GM08714 (cell line): Measurements from ENCODE around the gene FAM110A.
"Not testable (repeated sequence)": the region's sequence is repeated elsewhere in the genome, so short reads cannot be mapped to it uniquely, and the experiment has no call there.

Experiments
- H3K4me3 ChIP-seq: fragments of 200-500 bp; sonication (Bioruptor generic); 2 replicates; pipeline ENCODE4 v1.5.1; 2014; ENCODE audit warnings: mild to moderate bottlenecking, low read length, inconsistent platforms
- ZNF274 ChIP-seq: IDR thresholded peaks from 2 replicates; pipeline ENCODE4 v1.6.1; 2012; ENCODE audit warnings: mild to moderate bottlenecking, low read depth, low read length

Gene FAM110A

GRCh38 chr20:819680-820322 is 13.7 kb upstream of the FAM110A start:
- TF ChIP-seq ZNF274, result no peak
- H3K4me3 ChIP-seq, result no peak overlapping the region

GRCh38 chr20:820323-820953 is 13.1 kb upstream of the FAM110A start:
- TF ChIP-seq ZNF274, result no peak
- H3K4me3 ChIP-seq, result no peak overlapping the region

- TF ChIP-seq ZNF274, result no peak
- no peak overlapping the region for H3K4me3 ChIP-seq
These were observed 12.3 kb upstream of the FAM110A start for GRCh38 chr20:821046-821730.

DNA sequence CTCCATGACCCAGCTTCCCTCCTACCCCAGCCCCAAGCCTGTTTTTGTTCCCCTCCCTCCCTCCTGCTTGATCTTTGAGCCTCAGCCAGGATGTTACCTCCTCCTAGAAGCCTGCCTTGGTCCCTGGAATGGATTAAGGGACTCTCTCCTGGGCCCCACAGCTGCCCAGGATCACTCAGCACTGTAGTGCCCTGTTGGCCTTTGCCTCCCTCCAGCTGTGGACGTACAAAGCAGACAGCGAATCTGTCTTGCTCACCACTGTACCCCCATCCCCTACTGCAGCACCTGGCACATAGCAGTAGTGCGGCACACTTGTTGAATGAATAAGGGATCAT is 11.8 kb upstream of the FAM110A start:
- no peak for TF ChIP-seq ZNF274

GRCh38 chr20:822651-823573 is 10.6 kb upstream of the FAM110A start:
- H3K4me3 ChIP-seq, result no peak overlapping the region
- no peak for TF ChIP-seq ZNF274

More for the DNA sequence above, 11.8 kb upstream of the FAM110A start:
- H3K4me3 ChIP-seq, result no peak overlapping the region

GRCh38 chr20:823574-823902 is 10.0 kb upstream of the FAM110A start:
- TF ChIP-seq ZNF274, result no peak
- no peak overlapping the region for H3K4me3 ChIP-seq

DNA sequence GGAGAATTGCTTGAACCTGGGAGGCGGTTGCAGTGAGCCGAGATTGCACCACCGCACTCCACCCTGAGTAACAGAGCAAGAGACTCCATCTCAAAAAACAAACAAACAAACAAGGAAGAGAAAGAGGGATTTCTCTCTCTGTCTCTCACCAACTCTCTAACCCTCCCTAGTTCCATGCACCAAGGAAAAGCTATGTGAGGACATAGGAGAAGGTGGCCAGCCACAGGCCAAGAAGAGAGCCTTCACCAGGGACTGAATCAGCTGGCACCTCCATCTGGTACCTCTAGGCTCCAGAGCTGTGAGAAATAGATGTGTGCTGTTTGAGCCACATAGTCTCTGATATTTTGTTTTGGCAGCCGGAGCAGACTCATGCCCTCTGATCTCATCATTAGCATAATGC is 9.0 kb upstream of the FAM110A start:
- no peak for TF ChIP-seq ZNF274
- H3K4me3 ChIP-seq, result no peak overlapping the region

- no peak overlapping the region for H3K4me3 ChIP-seq
- no peak for TF ChIP-seq ZNF274
These were observed 8.6 kb upstream of the FAM110A start for GRCh38 chr20:824916-825315.

DNA sequence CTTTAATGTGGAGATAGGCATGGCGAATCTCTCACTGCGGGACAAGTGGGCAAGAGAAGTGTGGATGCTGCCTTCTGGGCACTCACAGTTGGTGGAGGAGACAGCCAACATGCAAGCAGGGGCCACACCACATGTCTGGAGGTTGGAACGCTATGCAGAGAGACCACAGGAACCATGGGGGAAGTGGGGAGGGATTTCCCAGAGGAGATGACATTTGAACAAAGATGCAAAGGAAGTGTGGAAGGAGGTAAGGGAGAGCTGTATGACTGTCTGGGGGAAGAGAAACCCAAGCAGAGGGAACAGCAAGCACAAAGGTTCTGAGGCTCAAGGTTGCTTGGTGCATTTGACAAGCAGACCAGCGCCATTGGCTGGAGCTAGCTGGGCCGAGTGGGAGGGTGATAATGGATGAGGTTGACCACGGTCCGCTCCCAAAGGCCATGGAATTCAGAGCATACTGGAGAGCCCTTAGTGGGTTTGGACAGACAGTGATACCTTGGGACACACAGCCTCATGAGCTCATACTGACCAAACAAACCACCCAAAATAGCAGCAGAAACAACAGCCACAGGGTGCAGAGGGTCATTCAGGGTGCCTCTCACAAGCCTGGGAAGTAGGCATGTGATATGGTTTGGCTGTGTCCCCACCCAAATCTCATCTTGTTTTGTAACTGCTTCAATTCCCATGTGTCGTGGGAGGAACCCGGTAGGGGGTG is 7.6 kb upstream of the FAM110A start:
- no peak for TF ChIP-seq ZNF274
- no peak overlapping the region for H3K4me3 ChIP-seq

- TF ChIP-seq ZNF274, result no peak
These were observed 6.7 kb upstream of the FAM110A start for GRCh38 chr20:826695-827323.

DNA sequence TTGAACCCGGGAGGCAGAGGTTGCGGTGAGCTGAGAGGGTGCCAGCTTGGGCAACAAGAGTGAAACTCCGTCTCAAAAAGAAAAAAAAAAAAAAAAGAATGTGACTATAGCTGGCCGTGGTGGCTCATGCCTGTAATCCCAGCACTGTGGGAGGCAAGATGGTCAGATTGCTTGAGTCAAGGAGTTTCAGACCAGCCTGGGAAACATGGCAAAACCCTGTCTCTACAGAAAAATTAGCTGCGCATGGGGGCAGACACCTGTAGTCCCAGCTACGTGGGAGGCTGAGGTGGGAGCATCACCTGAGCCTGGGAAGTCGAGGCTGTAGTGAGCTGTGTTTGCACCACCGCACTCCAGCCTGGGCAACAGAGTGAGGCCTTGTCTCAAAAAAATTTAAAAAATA is 5.5 kb upstream of the FAM110A start:
- not testable (repeated sequence) for H3K4me3 ChIP-seq

More at GRCh38 chr20:826695-827323, 6.7 kb upstream of the FAM110A start:
- H3K4me3 ChIP-seq, result no peak overlapping the region

DNA sequence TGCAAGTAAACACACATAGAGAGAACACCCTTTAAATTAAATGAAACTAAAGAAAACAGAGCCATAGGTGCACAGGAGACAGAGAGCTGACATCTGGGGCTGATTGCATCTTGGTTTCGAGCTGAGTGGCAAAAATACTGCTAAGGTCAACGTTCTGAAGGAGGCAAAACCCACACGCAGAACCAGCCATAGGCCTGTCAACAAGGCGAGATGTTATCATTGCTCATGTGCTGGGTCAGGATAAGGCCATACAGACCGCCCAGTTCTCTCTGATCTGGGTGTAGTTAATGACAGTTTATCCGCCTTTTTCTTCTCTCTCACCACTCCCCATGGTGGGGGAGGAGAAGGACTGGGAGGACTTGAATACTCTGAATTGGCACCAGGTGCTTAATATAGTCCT is 4.5 kb upstream of the FAM110A start:
- no peak overlapping the region for H3K4me3 ChIP-seq
- TF ChIP-seq ZNF274, result no peak

- H3K4me3 ChIP-seq, result no peak overlapping the region
- no peak for TF ChIP-seq ZNF274
These were observed 4.0 kb upstream of the FAM110A start for GRCh38 chr20:829551-829950.
